ENCODE results near the gene CC2D1A.

CC2D1A gene

DNA sequence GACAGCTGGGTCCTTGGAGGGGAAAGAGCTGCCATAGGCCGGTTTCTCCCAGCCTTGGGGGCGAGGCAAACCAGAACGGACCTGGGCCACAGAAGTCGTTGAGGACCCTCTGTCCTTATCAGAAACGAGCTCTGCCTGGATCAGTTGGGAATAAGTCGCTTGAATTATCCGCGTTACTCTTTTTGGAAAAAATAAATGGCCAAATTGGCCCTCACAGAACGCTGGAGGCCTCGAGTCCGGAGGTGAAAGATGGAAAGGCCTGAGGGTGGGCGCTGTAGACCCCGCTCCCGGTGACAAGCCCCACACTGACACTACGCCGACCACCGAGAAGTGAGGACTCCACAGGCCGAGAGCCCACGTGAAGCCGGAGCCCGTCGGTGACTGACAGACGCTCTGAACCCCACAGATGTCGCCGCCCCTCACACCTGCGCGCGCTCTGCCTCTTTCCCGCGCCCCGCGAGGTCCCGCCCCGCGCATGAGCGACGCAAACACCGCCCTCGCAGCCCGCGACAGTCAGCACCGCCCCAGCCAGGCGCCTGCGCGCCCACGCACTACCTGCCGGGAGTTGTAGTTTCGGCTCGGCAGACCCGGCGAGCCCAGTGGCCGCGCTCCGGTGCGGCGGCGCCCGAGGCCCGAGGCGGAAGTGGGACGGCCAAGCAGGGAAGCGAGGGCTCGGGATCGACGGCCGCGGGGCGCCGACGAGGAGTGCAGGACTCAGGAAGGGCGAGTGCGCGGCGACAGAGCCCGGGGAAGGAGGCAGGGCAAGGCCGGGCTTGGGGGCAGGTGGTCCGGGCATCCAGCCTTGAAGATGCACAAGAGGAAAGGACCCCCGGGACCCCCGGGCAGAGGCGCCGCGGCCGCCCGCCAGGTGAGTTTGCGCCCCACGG is at the start of gene CC2D1A, which contains the start of gene BRME1:
Gene CC2D1A, plus strand, starts transcription at position 568 of the 887 bp plus-strand sequence. Its CDS starts 241 bp downstream, at position 809.
Gene BRME1, minus strand, starts transcription at position 484 of the 887 bp plus-strand sequence. CDS start 1,225 bp downstream, outside the sequence.
- DNase-seq = peak; percentile 63

DNA sequence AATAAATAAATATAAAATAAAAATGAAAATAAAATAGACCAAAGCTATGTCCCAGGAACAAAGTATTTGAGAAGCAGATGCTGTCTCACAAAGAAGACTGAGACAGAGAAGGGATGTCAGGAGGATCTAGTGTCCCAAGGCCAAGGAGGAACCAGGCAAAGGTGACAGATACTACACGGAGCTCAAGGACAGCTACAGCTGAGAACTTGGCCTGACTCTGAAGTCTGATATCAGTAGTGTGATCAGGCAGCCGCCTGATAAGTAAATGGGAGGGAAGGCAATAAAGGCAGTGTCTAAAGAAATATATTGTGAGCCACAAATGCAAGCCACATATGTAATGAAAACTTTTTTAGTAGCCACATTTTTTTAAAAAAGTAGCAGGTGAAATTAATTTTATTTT is 49.5 kb upstream of the CC2D1A start:
- DNase-seq = no peak

DNA sequence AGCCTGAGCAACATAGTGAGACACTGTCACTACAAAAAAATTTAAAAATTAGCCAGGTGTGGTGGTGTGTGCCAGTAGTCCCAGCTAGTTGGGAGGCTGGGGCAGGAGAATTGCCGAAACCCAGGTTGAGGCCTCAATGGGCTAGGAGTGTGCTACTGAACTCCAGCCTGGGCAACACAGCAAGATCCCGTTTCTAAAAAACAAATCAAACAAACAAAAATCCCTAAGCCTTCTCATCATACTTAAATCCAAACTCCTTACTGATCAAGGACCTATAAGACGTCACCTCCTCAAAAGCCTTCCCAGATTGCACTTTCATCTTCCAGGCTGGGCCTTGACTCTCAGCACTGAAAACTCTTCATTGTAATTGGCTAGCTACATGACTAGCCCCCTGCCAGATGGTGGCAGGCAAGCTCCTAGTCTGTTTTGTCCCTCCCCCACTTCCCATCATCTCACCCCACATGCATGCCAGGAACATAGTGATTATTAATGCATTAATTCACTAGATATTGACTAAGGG is 46.6 kb upstream of the CC2D1A start:
- no peak for DNase-seq

DNA sequence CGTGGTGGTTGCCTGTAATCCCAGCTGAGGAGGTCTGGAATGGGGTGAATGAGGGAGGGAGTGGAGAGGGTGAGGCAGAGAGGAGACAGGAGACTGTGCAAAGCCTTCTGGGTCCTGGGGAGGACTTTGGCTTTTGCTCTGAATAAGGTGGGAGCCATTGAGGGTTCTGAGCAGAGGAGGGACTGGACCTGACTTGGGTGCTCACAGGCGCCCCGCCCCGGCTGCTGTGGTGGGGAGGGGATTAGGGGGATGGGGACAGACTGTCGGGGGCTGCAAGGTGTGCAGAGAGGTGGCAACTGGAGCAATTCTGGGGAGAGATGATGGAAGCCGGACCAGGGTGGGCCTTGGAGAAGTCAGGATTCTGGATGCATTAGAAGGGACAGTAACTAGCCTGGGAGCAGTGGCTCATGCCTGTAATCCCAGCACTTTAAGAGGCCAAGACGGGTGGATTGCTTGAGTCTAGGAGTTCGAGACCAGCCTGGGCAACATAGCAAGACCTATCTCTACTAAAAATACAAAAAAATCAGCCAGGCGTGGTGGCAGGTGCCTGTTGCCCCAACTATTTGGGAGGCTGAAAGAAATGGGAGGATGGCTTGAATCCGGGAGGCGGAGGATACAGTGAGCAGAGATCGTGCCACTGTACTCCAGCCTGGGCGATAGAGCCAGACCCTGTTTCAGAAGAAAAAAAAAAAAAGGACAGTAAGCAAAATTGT is 45.2 kb upstream of the CC2D1A start:
- DNase-seq = no peak

DNA sequence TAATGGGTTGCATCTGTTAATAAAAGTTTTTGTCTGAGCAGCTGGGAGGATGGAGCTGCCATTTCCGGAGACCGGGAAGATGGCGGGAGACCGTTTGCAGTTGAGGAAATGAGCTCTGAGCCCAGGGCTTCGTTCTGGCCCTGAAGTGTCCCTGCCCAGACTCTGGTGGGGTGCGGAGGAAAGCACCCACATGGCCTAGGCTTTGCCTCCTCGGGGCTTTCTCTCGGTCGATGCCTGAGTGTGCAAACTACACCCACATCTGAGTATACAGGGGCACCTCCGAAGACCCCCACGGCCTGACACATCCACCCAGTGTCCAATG is 44.6 kb upstream of the CC2D1A start:
- no peak for DNase-seq

DNA sequence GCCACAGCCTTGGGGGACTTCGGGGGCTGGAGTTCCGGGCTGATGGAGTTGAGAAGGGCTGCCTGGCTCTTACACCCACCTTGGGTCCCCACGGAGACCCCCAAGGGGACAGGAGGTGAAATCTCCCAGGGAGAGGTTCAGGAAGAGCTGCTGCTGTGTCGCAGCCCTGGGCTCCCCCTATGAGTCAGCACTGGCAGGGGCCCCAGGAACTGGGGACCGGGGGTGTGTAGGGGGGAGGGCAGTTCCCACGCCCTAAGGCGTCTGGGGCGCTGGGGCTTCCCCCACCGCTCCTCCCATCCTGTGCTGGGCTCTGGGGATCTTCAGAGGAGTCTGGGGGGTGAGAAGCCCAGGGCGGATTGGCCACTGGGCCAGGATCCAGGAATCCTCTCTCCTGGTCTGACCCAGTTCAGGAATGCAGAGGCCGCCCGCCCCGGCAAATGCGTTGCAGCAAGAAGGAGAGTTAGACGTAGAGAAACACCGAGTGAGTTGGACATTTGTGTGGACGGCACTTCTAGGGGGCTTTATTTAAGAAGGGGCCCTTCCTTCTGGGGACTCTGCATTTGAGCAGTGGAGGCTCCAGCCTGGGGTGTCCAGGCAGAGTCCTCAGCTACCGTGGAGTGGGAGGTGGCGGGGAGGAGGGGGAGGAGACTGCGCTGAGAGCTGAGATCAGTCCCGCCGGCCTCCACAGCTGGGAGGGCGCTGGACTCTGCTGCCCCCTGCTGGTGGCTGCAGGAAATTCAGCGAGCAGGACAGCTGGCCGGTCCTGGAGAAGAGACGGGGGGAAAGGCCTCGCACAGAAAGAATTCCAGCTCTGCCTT is 44.1 kb upstream of the CC2D1A start:
- DNase-seq = peak; percentile 51

DNA sequence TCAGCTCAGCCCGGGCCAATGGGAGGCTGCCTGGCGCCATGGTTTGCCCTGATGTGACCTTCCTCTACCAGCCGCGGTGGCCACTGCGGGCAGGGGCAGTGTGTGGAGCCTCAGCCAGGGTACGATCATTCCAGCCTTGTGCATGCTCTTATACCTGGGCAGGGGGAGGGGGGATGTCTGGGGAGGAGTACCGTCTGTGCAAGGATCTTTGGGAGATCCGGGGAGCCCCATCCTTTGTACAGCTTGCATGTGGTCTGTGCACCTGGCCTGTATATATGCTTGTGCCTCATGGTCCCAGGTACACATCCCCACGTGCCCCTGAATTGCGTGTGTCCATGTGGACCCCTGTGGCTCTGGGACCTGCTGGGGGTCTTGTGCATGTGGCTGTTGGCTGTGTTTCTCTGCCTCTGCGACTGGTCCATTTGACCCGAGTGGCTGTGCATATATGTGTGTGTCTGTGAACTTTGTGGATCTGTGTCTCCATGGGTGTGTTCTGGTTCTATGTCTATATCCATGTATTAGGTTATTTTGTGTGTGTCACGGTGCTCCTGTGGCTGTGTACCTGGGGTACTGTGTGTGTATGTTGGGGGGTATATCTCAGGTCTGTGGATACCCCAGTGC is 41.8 kb upstream of the CC2D1A start:
- DNase-seq = no peak

DNA sequence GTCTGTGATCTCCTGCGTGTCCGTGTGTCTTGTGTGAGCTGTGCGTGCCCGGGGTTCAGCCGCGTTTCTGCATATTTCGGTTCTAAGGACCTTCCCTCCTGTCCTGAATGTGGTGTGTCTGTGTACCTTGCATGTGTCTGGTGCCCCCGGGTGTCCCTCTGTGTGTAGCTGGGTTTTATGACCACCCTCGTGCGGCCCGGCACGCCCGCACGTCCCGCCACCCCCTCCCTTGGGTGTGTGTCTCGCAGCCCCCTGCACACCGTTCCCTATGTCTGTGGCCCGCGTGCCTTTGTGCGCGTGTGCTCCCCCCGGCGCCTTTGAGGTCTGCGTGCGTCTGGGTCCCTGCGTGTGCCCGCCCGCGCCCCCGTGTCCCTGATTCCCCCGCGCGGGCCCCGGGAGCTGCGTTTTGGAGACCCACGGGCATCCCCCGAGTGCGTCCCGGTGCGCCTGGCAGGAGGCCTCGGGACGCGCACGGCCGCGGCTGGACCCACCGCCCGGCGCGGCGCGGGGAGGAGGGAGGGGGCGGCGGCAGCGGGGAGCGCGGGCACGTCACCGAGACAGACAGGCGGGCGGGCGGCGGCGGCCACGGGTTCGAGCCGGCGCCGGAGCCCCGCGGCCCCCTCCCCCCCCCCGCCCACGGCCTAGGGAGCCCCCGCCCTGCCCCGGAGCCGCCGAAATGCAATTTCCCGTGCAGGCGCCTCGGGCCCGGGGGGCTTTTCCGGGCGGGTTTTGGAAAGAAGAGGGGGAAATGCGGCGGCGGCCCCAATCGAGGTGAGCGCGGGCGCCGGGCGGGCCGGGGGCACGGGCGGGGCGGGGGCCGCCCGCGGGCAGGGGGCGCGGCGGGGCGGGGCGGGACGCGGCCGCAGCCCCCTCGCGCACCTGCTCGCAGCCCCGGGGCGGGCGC is 41.1 kb upstream of the CC2D1A start:
- DNase-seq = no peak

DNA sequence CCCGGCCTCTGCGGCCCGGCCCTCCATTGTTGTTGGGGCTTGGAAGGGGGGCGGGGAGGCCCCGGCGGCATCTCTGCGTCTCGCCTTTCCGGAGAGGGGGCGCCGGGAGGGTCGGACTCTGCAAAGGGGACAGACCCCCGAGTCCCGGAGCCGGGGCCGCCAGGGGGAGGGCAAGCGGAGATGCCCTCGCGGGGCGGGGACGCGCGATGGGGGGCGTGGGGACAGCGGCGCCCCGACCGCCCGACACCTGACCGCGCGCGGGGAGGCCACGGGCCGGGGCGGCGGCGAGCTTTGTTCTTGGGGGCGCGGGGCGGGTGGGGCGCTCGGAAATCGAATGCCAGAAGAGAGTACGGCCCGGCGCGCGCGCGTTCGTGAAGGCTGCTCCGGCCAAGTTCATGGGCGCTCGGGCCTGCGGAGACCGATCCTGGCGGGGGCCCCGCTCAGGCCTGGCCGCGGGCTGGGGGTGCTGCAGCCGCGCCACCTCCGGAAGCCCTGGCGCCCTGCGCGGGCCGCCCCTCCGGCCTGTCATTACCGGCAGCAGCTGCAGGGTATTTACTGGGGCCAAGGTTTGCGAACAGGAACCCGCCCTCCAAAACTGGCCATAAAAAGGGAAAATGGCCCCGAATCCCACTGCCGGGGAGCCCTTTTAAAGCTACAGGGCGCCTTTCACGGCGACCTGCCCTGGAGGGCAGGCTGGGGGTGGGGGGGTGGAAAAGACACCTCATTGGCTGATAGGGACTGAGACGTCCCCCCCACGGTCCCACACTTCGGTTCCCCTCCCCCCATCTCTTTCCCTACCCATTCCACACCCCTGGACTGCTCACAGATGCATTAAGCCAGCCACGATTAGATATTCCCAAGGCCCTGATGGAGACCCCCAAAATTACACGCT is 40.2 kb upstream of the CC2D1A start:
- no peak for DNase-seq

DNA sequence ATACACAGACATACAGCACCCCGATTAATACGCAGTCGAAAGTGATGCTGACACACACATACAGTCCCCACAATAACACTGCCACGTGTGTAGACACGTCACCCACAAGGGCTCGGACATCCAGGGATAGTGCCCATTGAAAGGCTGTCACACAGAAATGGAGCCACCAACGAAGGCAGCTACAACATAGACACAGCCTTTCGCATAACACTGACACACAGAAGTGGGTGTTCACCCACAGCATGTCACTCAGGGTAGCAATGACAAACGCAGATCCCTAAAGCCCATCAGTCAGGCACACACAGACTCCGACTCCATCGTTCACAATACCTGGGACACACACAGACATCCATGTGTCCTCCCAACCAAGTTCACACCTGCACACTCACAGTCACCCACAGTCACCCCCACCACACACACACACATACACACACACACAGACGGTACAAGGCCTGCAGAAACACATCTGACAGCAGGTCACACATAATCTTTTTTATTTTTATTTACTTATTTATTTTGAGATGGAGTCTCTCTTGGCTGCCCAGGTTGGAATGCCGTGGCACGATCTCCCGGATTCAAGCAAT is 39.4 kb upstream of the CC2D1A start:
- DNase-seq = no peak

DNA sequence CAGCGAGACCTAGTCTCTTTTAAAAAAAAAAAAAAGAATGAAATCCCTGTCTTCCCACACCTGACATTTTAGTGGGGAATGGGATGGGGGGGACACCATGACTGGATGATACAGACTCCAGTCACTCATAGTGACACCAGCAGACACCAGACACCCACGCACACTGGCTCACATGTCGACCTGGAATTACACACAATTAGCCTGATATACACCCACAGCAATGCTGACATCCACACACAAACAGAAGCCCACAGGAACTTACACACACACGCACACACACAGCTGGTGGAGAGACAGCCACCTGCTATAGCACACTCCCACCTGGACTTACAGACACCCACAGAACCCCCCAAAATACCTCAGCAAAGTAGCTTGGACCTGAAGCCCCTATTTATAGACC is 37.3 kb upstream of the CC2D1A start:
- no peak for DNase-seq

DNA sequence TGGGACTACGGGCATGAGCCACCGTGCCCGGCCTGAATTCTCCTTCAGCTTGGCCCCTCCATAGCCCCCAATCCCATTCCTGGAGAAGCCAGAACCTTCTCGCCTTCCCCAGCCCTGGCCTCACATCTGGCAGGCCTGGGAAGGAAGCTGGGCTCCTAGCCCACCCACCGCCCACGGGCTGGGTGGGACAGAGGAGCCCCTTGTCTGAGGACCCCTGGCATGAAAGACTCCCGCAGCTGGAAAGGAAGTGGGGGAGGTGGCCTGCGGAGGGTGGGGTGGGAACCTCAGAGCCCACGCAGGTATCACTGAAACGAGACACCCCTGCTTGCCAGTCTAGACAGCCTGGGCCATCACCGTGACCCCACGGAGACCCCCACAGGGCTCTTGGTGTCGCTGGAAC is 36.7 kb upstream of the CC2D1A start:
- DNase-seq = no peak

DNA sequence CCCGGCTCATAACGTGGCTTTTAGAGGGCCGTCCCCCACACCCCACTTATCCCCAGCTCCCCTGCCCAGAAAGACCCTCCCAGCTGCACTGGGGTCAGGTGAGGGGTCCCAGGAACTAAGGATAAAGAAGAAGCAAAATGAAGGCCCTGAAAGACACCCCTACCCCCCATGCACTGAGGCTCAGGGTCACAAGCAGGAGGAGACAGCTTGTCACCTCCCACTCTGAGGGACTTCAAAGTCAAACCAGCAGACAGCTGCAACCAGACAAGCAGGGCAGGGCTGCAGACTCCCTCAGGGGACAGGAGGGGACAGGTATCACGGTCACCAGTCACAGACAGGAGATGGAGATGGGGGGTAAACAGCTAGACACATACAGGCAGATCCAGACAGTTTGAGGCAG is 35.1 kb upstream of the CC2D1A start:
- no peak for DNase-seq

DNA sequence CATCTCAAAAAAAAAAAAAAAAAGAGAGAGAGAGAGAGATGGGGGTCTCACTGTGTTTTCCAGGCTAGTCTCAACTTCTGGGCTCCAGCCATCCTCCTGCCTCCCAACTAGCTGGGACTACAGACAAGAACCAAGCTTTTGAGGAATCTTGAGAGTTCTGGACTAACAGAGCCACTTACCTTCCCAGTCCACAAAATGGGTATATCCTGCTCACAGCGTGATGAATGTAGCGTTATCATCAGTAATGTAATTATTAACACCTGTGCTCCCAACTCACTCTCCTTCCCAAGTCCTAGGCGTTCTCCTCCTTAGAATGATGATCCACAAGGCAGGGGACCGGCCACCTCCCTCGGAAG is 33.7 kb upstream of the CC2D1A start:
- no peak for DNase-seq

DNA sequence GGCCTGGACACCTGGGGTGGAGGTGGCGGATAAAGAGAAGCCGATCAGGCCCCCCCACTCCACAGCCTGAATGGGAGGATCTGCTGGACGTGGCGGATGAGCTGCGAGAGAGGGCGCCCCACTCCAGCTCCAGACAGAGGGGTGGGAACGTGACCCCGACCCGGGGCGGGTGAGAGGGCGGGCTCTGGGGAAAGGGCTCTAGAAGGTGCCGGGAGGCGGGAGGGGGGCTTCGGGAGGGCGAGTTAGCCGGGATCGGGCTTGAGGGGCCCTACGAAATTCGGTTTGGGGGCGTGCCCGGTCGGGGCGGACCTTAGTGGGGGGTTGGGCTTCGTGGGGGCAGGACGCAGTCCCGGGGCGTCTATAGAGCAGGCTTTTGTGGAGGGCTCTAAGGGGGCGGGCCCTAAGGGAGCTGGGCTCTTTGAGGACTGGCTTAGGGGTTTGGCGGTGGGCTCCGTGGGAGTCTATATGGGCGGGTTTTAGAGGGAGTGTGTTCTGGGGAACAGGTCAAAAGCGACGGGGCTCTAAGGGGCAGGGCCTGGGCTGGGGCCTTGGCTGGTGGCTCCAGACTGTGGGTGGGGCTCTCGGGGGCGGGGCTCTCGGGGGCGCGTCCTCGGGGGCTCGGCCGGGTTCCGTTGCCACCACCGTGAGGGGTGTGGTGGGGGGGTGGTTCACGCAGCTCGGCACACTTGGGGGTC is 33.2 kb upstream of the CC2D1A start:
- no peak for DNase-seq

DNA sequence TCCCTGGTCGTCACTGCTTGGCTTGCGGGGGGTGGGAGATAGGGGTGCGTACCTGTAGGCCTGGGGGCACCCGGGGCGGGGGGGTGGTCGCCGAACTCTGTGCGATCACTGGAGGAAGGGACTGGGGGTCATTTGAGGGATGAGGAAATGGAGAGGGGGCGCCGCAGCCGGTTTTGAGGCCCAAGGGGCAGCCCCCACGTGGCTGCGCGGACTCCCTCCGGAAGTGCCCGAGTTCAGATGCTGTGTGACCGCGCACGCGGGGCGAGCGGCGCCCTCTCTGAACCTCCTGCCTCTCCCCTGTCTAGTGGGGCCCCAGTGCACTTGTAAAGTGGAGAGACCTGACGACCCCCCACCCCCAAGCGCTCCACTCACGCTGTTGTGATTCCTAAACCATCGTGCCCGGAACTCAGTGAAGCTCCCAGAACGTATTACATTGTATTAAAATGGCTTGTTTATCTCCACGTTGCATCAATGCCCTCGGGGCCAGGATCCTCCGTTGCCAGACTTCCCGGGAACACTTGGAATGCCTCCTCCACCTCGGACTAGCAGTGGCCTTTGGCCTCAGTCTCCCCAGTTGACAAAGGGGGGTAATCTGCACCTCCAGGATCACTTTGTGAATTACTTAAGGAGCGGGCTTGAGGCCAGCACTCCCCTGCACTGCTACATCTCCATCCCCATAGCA is 32.0 kb upstream of the CC2D1A start:
- DNase-seq = no peak

DNA sequence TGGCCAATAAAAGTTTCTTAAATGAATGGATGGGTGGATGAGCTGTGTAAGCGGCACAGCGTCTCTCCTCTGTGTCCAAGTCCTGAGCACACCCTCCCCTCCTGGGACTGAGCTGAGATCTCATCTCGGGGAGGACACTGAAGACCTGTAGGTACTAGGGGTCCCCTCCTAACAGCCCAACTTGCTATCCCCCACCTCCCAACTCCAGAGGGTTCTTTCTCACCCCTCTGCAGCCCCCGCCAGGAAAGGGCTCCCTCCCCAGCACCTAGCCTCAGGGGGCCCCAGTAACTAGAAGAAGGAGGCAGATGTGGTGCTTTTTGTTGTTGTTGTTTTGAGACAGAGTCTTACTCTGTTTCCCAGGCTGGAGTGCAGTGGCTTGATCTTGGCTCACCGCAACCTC is 30.2 kb upstream of the CC2D1A start:
- no peak for DNase-seq

DNA sequence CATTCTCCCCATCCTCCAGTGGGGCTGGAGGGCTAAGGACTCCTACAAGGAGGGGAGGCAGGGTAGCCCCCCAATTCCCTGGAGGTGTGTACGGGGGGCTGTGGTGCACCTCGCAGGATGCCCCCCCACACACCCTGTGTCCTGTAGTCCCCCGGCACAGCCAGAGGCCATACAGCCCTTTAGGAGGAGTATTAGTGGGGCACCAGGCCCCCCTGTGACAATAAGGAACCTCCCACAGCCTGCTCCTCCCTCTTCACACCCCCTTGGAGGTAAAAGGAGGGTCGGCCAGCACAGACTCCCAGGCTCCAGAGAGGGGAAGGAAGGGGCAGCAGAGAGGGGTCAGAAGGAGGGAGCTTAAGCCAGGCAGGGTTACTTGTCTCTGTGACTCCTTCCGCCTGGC is 29.2 kb upstream of the CC2D1A start, which contains the start of gene NANOS3:
Gene NANOS3, plus strand, starts transcription at position 301 of the 400 bp plus-strand sequence. CDS start 115 bp downstream, outside the sequence.
- no peak for DNase-seq

DNA sequence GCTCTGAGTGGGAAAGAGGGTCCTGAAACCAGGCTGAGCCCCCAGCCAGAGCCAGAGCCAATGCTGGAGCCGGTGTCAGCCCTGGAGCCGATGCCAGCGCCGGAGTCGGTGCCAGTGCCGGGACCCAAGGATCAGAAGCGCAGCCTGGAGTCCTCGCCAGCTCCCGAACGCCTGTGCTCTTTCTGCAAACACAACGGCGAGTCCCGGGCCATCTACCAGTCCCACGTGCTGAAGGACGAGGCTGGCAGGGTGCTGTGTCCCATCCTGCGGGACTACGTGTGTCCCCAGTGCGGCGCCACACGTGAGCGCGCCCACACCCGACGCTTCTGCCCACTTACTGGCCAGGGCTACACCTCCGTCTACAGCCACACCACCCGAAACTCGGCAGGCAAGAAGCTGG is 28.7 kb upstream of the CC2D1A start:
- no peak for DNase-seq
